RPMI8226 (cell line): ENCODE data around the gene AUTS2.

Experiments
- DNase-seq: peaks from one replicate; pipeline ENCODE4 v3.0.0-alpha.2; 2015

AUTS2 gene

DNA sequence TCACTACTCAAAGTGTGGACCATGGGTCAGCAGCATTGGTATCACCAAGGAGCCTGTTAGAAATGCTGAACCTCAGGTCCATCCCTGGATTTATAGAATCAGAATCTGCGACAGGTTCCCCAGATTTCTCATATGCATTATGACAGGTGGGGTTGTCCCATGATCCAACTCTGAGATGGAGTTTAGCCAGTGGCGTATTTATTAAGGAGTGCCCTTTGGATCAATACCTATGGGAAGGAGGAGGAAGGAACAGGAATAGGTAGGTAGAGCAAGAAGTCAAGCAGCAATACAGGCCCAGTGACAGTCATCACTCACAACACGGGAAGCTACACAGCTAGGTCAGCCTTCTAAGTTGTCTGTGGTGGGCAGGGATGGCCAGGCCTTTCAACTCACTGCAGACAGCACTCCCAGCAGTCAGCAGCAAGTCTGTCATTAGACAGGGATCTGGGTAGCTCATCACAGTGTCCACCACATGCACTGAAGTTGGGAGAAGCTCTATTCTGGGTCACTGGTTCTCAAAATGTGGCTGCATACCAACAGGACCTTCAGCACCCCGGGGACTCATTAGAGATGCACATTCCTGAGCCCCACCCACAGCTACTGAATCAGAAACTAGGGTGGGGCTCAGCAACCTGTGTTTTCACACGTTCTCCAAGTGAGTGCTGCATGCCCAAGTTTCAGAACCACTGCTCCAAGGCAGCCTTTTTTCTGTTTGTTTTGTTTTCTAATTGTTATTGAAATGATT lies 1001.3 kb downstream of the AUTS2 start:
- DNase-seq = no peak

DNA sequence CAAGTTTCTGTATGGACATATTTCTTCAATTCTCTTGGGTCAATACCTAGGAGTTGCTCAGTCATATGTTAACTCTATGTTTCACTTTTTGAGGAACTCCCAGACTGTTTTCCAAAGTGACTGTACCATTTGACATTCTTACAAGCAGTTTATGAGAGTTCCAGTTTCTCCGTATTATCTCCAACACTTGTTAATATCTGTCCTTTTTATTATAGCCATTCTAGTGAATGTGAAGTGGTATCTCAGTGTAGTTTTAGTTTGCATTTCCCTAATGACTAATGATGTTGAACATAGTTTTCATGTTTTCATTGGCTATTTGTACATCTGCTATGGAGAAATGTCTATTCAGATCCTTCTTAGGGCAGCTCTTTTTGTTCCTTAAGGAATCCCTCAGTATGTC lies 1002.7 kb downstream of the AUTS2 start:
- DNase-seq = no peak

DNA sequence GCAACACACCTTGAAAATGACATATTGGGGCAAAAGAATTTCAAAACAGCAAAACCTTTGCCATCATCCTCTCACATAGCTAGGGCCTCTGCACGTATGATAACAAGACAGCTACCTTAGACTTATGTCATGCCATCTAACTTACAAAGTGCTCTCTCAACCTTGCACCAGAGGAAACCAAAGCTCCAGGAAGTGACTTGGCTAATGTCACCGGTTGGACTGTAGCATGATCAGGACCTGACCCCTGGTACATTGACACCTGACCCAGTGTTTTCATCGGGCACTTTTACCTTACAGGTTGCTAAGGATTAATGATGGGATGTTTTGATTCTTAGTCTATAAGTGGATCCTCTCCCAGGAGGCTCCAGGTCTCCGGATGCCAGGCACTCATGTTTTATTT lies 1003.8 kb downstream of the AUTS2 start:
- DNase-seq = no peak

DNA sequence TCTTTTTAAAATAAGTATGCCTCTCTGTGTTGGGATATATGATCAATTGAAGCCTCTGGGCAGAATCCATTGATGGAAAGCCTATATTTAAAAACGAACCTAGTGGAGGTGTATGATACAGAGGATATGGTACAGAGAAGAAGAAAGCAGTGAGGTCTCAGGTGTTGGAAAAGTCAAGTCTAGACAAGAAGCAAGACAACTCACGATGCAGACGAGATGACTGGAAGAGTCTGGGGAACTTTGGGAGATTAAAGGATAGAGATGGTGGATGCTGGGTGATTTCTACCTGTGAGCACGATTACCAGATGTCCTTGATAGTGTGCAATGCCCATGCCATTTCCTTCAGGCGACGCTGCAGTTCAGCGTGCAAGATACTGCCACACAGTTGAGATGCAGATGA lies 1009.0 kb downstream of the AUTS2 start:
- no peak for DNase-seq

DNA sequence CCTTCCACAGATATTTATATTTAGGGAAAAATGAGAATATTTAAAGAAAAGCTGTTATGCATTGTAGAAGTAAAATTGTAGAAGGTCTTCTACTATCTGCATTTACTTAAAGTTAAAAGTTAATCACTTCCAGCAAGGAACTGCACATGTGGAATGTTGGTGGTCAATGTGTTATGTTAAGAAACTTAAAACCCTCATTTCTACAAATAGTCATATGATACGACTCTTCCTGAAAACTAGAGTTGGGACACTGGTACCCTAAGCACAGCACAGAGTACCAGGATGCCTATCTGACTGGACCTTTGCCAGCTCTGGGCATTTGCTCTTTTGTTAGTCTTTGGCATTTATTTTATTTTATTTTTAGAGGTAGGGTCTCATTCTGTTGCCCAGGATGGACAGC lies 1009.5 kb downstream of the AUTS2 start:
- DNase-seq = no peak

DNA sequence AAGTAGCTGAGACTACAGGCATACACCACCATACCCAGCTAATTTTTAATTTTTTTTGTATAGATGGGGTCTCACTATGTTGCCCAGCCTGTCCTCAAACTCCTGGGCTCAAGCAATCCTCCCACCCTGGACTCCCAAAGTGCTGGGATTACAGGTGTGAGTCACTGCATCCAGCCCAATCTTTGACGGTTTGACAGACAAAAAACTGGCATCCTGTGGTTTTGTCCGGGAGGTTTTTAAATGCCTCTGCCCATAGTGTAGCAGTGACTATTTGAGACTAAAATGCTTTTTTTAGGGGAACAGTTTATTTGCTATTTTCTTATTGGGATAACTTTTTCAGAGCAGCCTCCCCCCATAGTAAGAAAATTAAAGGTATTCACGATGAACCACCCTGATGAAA lies 1010.0 kb downstream of the AUTS2 start:
- no peak for DNase-seq

DNA sequence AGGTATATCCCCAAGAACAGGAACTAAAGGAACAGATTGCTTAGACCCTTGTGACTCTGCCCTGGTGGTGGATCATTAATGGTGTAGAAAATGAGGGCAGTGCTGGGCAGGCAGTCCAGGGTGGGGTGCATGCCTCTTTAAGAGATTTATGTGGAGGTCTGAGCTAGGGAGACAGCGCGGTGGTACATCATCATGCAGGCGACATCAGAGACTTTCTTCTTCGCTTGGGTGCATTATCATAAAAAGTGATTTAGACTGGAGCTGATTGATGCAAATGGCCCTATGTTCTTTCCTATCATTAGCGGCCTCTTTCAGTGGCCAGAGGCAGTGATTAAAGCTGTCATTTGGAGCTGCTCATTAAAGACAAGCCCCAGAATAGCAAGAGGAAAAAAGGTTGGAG lies 1014.5 kb downstream of the AUTS2 start:
- DNase-seq = no peak

DNA sequence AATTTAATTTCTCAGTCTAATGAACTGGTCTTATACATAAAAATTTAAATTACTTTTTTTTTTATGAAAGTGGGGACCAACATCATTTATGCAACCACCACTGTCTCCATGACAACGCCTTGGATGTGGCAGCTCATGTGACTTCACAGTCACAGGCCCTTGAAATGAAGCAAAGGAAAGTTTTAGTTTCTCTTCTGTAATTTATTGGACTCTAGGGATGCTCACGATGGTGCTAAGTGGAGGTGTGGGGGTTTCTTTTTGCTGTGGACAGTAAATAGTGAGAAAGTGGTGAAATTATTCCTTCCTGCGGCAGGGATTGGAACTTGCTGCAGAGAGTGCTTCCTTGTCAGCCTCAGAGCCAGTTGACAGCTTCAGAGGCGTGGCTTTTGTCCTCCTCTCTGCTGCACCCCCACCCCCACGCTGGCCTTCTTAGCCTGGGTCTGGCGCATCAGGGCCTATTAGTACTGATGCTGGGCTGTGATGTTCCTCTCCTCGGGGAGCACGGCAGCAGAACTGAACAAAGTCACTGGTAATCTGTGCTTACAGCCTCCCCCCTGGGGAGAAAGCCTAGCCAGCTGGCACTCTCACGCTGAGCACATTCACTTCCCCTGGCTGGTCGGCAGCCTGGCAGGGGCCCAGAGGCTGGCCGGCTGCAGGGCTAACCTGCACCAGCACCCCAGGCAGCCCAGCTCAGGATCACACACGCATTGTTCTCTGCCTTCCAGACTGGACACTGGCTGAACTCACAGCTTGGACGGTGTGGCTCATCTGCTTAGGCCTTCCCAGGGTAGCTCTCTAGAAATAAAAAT lies 1016.2 kb downstream of the AUTS2 start:
- DNase-seq = peak; percentile 58

DNA sequence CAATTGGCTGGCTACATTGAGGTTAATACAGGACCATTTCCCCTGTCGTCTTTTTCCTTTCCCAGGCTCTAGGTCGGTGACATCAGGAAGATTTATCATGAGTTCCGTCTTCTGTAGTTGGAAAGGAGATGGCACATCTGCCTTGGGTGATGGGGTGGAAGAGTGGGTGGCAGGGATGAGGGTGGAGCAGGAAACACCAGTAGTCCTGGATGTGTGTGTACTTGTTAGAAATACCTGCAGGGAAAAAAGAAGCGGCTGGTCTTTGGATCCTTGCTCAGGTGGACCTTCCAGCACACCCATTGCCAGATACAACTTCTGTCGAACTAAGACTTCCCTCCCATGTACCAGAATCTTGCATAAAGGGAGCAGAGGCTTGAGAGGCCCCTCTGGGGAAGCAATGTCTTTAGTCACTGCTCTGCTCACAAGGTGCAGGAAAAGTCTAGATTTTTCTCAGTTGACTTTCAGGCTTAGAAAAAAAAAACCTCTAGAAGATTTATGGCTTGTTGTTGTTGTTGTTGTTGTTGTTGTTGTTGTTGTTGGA lies 1016.9 kb downstream of the AUTS2 start:
- DNase-seq = no peak

DNA sequence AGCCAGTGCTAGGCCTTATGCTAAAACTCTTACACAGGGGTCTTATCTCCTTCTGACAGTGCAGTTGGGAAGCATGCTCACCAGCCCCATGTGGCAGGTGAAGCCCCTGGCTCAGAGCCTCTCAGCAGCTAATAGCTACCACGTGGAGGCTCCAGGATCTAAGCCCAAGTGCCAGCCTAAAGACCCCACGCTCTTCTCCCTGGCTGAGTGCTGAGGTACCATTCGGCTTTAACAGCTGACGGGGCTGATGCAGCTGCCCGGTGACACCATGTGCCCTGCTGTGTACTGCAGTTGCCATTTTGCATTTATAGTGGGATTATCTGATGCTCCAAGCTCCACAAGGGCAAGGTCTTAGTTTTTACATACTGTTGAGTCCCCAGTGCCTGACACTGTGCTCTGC lies 1017.9 kb downstream of the AUTS2 start:
- DNase-seq = no peak

DNA sequence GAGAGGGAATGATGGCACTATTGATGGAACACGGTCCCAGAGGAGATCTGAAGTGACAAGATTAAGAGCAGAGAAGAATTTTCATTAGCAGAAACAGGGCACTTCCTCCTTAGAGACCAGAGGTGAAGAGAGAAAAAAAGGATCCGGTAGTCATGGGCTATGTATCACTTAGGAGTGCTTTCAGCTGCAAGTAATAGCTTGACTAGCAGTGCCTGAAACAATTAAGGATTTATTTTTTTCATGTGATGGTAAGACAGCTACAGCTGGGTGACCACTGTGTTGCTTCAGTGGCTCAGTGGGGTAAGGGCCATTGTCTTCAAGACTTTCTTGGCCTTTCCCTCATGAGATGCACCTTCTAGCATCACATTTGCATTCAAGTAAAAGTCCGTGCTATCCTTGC lies 1018.5 kb downstream of the AUTS2 start:
- DNase-seq = no peak

DNA sequence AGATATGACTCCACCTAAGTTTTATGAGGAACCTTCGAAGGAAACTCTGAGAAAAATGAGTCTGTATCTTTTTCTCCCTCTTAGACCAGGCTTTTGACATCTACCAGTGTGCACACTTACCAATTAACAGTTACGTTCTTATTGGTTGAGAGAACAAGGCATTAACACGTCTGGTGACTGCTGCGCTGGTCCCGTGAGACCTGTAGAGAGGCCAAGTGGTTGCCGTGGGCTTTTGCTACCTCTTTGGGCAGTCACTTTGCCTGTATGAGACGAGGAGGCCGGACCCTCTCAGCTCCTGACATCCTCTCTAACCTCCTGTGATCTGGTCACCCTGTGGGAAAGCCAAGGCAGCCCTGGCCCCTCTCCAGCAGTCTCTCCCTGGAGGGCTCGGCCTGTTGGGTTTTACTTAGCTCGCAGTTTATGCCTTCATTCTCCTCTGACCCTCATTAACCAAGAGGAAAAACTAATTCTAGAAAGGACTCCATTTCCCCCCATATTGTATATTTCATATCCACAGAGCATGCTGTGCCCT lies 1019.8 kb downstream of the AUTS2 start:
- no peak for DNase-seq

DNA sequence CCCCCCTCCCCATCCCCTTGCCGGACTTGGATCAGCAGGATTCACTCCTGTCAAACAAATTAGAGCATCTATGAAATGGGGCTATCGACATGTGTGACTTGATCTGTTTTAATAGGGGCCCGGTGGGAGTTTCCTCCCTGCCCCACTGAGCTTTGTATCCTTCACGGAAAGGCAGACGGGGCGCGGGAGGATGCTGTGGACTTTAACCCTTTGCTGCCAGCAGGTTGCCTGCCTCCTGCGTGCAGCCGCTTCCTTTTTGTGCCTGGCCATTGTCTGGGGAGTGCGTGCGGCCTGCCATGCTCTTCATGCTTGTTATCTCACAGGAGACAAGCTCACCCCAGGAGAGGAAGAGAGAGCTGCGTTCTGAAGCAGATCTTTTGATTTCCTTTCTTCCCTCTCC lies 1020.9 kb downstream of the AUTS2 start:
- DNase-seq = no peak

DNA sequence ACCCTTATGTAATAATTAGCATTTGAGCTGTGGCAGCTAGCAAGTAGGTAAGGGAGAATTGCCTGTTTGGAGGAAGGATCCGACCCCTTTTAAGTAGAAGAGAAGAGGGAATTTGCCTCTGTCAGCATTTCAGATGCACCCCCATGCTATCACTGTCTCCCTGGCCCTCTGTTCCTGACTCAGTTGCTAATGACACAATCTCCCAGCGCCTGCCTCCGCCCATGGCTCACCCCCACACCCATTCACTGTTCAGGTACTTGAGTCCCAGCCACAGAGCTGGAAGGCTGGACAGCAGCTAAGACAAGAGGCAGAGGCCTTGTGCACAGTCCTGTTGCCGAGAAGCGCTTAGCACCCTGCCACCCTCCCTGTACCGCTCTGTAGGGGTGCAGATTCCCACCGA lies 1021.4 kb downstream of the AUTS2 start:
- no peak for DNase-seq

DNA sequence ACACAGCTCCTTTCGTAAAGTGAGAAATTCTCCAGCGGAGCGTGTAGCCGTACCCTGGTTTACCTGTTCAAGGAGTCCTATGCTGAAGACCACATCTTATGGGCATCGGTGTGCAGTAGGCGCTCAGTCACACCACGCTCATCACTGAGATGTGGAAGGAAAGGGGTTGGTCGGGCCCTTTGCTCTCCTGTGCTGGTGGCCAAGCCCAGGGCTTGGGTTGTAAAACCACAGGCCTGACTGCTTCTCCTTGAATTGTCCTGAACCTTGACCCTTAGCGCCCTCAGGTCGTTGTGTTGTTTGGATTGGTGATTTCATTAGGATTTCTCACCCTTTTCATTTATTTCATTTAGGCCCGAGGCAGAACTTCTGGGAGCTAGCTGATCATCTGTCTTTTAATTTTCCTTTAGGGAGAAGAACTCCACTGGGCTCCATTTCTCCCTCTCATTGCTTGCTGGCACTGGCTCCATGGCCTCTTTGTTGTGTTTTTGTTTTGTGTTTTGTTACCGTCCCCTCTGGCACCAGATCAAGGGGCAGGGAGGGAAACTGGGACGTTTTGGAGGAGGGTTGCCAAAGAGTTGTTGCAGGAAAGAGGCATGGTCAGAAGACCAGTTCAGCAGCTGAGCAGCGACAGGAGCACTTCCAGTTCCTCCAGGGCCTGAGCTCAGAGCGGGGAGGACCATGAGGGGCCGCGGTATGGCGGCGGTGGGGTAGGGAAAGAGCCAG lies 1022.2 kb downstream of the AUTS2 start:
- no peak for DNase-seq

DNA sequence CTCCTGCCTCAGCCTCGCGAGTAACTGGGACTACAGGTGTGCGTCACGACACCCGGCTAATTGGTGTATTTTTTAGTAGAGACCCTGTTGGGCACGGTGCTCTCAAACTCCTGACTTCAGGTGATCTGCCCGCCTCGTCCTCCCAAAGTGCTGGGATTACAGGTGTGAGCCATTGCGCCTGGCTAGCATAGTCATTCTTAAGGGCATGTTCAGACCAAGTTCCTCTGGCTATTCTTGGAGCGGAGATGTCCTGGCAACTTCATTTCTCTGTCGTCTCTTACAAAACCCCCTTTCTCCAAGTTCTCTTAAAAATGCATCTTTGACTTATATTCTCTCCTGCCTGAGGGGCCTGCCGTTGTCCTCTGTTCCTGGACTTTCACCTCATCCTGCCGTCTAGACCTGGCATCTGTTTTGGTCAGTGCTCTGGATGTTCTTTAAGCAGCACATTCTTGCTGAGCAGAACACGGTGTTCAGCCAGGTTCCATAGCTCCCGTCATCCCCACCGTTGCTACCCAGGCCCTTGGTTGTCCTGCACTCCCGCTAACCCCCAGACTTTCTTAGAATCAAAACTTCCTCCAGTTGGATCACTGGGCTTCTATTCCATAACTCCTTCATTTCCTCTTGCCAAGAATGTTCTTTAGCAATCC lies 1023.8 kb downstream of the AUTS2 start:
- DNase-seq = no peak

DNA sequence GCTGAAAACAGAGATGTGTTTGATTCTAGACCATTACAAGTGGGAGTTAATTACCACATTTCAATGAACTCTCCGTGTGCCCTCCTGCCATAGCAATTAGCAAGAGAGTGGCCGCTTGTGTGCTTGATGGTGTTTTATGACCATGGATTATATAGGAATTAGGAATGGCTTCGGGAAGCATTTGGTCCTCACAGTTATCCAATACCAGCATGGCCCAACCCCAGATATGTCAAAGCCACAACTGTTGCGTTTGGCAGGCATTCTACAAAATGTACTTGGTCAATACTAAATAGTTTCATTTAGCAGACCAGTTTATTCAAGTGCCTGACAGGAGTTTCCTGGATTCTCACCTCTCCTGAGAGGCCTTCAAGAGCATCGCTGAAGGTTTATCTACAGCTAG lies 1024.7 kb downstream of the AUTS2 start:
- DNase-seq = no peak

DNA sequence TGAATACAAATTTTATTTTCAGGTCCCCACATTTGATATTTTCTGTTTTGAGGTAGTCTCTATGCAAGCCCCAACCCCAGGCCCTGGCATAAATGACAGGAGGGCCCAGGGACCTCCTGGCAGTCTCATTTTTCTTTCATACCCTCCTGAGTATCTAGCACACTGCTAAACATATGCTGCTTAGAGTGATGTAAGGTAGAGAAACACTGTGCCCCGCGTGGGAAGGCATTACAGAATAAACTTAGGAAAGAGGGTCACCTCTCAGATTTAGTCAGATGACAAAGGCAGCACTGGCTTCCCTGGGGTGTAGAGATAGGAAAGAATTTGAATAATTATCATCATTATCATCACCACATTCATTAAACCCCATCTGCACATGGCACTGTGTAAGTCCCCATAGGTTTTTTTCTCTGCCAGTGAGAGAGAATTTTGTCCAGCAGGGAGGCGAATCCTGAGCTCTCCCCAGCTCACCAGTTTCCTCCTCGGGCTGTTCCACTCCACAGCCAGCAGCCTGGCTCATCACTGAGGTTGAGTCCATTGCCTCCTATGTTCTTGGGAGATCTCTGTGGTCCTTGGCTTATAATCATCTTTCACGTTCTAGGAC lies 1026.3 kb downstream of the AUTS2 start:
- DNase-seq = no peak

DNA sequence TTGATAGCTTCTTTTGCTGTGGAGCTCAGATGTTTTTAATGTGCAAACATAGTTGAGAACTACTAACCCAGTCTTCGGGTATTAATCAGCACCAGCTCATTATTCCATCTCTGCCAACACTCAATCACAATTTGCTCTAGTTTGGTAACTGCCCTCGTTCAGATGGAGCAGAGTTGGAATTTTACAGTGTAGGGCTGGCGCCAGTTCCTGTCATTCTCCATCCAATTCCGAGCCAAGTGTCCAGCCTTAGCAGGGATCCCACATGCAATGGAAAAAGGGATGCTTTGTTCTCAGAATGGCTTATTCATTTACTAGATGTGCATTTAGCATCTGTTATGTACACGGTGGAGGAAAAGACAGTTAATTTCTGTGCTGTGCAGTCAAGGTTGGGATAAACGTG lies 1029.2 kb downstream of the AUTS2 start:
- no peak for DNase-seq

DNA sequence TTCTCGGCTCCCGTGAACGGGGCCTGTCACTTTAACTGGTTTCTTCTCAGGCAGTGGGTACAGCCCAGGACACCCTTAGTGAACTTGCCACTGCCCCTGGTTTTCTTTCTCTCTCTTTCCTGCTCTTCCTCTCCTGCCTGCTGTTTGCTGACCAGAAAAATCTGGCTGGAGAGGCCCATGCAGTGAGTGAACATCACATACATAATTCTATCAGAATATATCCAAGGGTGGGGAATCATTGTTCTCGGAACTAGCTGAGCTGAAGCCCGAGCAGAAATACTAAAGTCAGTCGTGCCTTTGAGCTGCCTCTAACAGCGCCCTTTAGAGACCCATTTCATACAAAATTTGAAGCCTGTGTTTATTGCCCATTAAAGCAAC lies 1032.2 kb downstream of the AUTS2 start:
- no peak for DNase-seq

DNA sequence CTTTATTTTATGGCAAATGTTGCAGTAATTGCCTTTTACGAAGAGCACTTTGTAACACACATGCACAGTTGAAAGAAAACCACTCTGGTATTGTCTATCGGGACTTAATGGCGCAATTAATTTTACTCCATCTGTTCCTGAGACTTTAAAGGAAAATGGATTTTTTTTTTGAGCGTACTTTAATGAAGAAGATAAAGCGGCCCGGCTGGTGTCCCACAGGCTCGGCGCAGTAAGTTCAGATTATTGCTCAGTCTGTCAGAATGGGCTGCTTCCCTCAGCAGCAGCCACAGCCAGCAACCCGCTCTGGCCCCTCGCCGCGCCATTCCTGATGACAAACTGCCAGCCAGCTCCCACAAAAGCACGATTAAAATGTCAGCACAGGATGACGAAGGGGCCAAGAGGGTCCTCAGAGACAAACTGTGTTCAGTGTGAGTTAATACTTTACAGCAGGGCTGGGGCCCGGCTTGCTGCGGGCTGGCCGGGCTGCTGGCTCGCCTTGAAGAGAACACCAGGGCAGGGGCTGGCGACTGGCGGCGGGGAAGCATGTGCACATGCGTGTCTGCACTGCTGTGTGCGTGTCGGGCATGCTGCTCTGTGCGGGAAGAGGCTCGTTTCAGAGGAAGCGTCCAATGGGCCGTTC lies 1032.7 kb downstream of the AUTS2 start:
- DNase-seq = no peak

DNA sequence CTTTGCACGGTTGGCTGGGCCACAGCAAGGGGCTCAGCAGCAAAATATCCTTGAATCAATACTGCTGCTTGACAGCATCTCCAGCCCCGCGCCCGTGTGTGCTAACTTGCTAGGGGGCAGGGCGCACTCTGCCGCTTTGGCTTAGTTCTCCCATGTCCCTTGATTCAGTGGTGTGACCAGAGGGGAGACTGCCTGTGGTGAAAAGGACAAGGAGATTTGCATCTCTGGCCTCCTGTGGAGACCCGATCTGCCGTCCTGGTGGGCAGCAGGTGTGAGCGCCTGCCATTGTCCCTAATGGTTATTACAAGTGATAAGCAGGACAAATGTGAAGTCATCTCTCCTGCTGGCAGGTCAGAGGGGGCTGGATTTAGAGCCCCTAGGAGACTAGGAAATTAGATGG lies 1033.4 kb downstream of the AUTS2 start:
- DNase-seq = no peak
